ENCODE results near the gene EEF2K.

Gene EEF2K

GRCh38 chr16:22337849-22338635 lies 132.0 kb downstream of the EEF2K start:
- peaks cover 18% of the 10 kb centered on the region for H3K9me3 ChIP-seq (ENCODE audit: control insufficient read depth, insufficient read depth, low read length)
- H3K4me3 ChIP-seq (ENCODE audit: low read length), result no peak overlapping the region
- peaks cover 15% of the 10 kb centered on the region; the same call in 1 of the 2 replicates for H3F3A ChIP-seq (ENCODE audit: control insufficient read depth, insufficient read depth)
- no peaks in the 10 kb centered on the region for H3K9me2 ChIP-seq (replicated peaks; ENCODE audit: control insufficient read depth, low read length)
- H3K27me3 ChIP-seq (ENCODE audit: control insufficient read depth, low read length), result no peaks in the 10 kb centered on the region
- peaks cover 41% of the 10 kb centered on the region for H3K36me3 ChIP-seq (ENCODE audit: control insufficient read depth, low read length)
- H3K4me2 ChIP-seq (ENCODE audit: low read length), result no peak overlapping the region
- TF ChIP-seq CTCF (IDR thresholded peaks at IDR 0.05; ENCODE audit: low read depth, low read length, poor library complexity, severe bottlenecking) (no peak), EZH2phosphoT487 (IDR thresholded peaks at IDR 0.05; ENCODE audit: borderline replicate concordance, low read length) (no peak)
- peaks cover 6% of the 10 kb centered on the region for H3K4me1 ChIP-seq (ENCODE audit: control insufficient read depth, low read length)
- H3K27ac ChIP-seq (ENCODE audit: low read depth, low read length), result no peak overlapping the region
- peaks cover 3% of the 10 kb centered on the region; the same call in 1 of the 2 replicates for H4K20me1 ChIP-seq (ENCODE audit: control insufficient read depth, insufficient read depth, low read depth, low read length)
- H3K79me2 ChIP-seq (ENCODE audit: control insufficient read depth, low read length), result no peaks in the 10 kb centered on the region

All from DOHH2 (cell line).